Breast epithelium (tissue), 3 donors: ENCODE results near the gene WIPF2.
"Not testable (repeated sequence)": the region's sequence is repeated elsewhere in the genome, so short reads cannot be mapped to it uniquely, and the experiment has no call there.

ENCODE experiments used
- CTCF ChIP-seq, 3 donors: fragments of 450-650 bp; IDR thresholded peaks; one replicate each; pipeline ENCODE4 v1.5.1; 2016 to 2017; ENCODE audit warnings: antibody characterized with exemption in 3 of 3, mild to moderate bottlenecking in 3 of 3, moderate library complexity in 3 of 3
- POLR2A ChIP-seq: fragments of 450-650 bp; IDR thresholded peaks from one replicate; pipeline ENCODE4 v1.6.1; 2016; ENCODE audit warnings: antibody characterized with exemption, mild to moderate bottlenecking, moderate library complexity

- not testable (repeated sequence) for TF ChIP-seq CTCF (IDR thresholded peaks at IDR 0.05); POLR2A
Observed at GRCh38 chr17:40213914-40214313, 5.2 kb upstream of the WIPF2 start.
